Activated B cell treated with CpG ODN at 0.5 μM for 24 hours (primary cell): Measurements from ENCODE around the gene PPP6R3. TPM values are rescaled to one million over a fixed set of nuclear protein-coding genes. Genes with fewer than 3 reads are reported as not detected.

ENCODE experiments used
- ATAC-seq: fragments of 200-7000 bp; cut with Tn5 transposase; one replicate; pipeline ENCODE4 v1.10.0; 2021; ENCODE audit warnings: low read depth, mild to moderate bottlenecking, moderate library complexity
- CTCF ChIA-PET: fragments of 350-600 bp; sonication (Branson Sonifier 250); formaldehyde crosslinking; loops from one replicate; lab custom pipeline; 2021; ENCODE audit warnings: antibody characterized with exemption; lab: Charles Lee
- POLR2A ChIA-PET: fragments of 350-600 bp; sonication (Branson Sonifier 250); formaldehyde crosslinking; loops from one replicate; lab custom pipeline; 2021; ENCODE audit warnings: antibody characterized with exemption; lab: Charles Lee
- DNase-seq: peaks from one replicate; pipeline ENCODE4 v3.0.0; 2022
- H3K27ac Mint-ChIP-seq: one replicate; pipeline ENCODE4 v1.8.0; 2020; ENCODE audit warnings: mixed read lengths
- H3K27me3 Mint-ChIP-seq: one replicate; pipeline ENCODE4 v1.8.0; 2021; ENCODE audit warnings: mixed read lengths
- H3K36me3 Mint-ChIP-seq: one replicate; pipeline ENCODE4 v1.8.0; 2021; ENCODE audit warnings: low read depth, mixed read lengths
- H3K4me1 Mint-ChIP-seq: one replicate; pipeline ENCODE4 v1.8.0; 2021; ENCODE audit warnings: mixed read lengths
- H3K4me3 Mint-ChIP-seq: one replicate; pipeline ENCODE4 v1.8.0; 2020; ENCODE audit warnings: mild to moderate bottlenecking, mixed read lengths
- H3K9me3 Mint-ChIP-seq: one replicate; pipeline ENCODE4 v1.8.0; 2020; ENCODE audit warnings: mixed read lengths
- intact Hi-C: fragments of 100-400 bp; cut with micrococcal nuclease; formaldehyde crosslinking; loops from one replicate; pipeline ENCODE4 v1.15.1; 2024
- total RNA-seq: library from RNA; stranded (reverse); gene quantifications from 2 replicates; pipeline ENCODE4 v1.2.3, GENCODE V29; 2022
- TF ChIP-seq, protein P1 (sequence below): fragments of 200-600 bp; IDR thresholded peaks from one replicate; pipeline ENCODE4 v1.8.0; 2022; ENCODE audit warnings: antibody characterized with exemption, mild to moderate bottlenecking

PPP6R3 gene
- total RNA-seq, 1 donor from 2014 or later: 147 TPM

GRCh38 chr11:68598816-68599653, 138.5 kb downstream of the PPP6R3 start:
- intact Hi-C loops: no loop called here
- CTCF ChIA-PET: no interaction called here
- POLR2A ChIA-PET: no interaction called here
- DNase-seq (no peak), ATAC-seq (no peak)
- Mint-ChIP-seq H3K9me3 (no peaks in the 10 kb centered on the region), H3K4me3 (no peak overlapping the region), H3K27ac (no peak overlapping the region), H3K4me1 (no peaks in the 10 kb centered on the region), H3K27me3 (no peaks in the 10 kb centered on the region), H3K36me3 (peaks cover 92% of the 10 kb centered on the region)
- TF ChIP-seq, protein P1, sequence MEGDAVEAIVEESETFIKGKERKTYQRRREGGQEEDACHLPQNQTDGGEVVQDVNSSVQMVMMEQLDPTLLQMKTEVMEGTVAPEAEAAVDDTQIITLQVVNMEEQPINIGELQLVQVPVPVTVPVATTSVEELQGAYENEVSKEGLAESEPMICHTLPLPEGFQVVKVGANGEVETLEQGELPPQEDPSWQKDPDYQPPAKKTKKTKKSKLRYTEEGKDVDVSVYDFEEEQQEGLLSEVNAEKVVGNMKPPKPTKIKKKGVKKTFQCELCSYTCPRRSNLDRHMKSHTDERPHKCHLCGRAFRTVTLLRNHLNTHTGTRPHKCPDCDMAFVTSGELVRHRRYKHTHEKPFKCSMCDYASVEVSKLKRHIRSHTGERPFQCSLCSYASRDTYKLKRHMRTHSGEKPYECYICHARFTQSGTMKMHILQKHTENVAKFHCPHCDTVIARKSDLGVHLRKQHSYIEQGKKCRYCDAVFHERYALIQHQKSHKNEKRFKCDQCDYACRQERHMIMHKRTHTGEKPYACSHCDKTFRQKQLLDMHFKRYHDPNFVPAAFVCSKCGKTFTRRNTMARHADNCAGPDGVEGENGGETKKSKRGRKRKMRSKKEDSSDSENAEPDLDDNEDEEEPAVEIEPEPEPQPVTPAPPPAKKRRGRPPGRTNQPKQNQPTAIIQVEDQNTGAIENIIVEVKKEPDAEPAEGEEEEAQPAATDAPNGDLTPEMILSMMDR: no peak

- H3K4me3 Mint-ChIP-seq: no peak overlapping the region
- POLR2A ChIA-PET: no interaction called here
These were observed 140.6 kb downstream of the PPP6R3 start for GRCh38 chr11:68601147-68601546.

DNA sequence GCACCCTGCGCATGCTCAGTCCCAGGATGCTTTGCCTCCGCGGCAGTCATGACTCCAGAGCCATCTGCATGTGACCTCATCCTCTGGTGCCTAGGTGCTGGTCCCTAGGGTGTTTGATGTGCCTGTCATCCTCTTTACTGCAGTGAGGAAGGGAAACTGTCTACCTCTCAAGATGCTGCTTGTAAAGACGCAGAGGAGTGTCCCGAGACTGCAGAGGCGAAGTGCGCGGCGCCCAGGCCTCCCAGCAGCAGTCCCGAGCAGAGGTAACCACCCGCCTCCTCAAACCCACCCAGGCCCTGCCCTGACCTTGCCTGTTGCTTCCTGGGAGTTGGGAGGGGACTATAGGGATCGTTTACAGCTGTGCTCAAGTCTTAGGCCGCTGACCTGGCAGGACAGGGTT, 149.2 kb downstream of the PPP6R3 start:
- Mint-ChIP-seq H3K36me3 (peaks cover 95% of the 10 kb centered on the region), H3K27ac (no peak overlapping the region), H3K9me3 (no peaks in the 10 kb centered on the region), H3K4me3 (no peak overlapping the region), H3K27me3 (no peaks in the 10 kb centered on the region), H3K4me1 (no peaks in the 10 kb centered on the region)
- POLR2A ChIA-PET: no interaction called here
- TF ChIP-seq, protein P1: no peak
- CTCF ChIA-PET: interaction anchor here (1.8 kb wide), 1 partner anchor 234 kb away, joined by 8 read pairs; no protein-coding TSS in a partner anchor
- ATAC-seq: no peak
- intact Hi-C loops: loop anchor here (1.0 kb wide), 1 partner anchor 235 kb away; no protein-coding TSS in a partner anchor
- no peak for DNase-seq

More at GRCh38 chr11:68601147-68601546, 140.6 kb downstream of the PPP6R3 start:
- Mint-ChIP-seq H3K27ac (no peak overlapping the region), H3K9me3 (no peaks in the 10 kb centered on the region), H3K27me3 (no peaks in the 10 kb centered on the region), H3K4me1 (no peaks in the 10 kb centered on the region), H3K36me3 (peaks cover 95% of the 10 kb centered on the region)
- intact Hi-C loops: no loop called here
- CTCF ChIA-PET: no interaction called here
- TF ChIP-seq, protein P1: no peak
- ATAC-seq (no peak), DNase-seq (no peak)

GRCh38 chr11:68610452-68611116, 150.0 kb downstream of the PPP6R3 start:
- no peak overlapping the region for H3K4me3 Mint-ChIP-seq
- no peak for DNase-seq
- ChIA-PET CTCF (interaction anchor here (1.0 to 1.8 kb wide), 3 partner anchors 8 to 1032 kb away, joined by 3 to 8 read pairs (median 4); no protein-coding TSS in a partner anchor), POLR2A (no interaction called here)
- no peak overlapping the region for H3K27ac Mint-ChIP-seq
- intact Hi-C loops: loop anchor here (1.0 kb wide), 1 partner anchor 234 kb away; no protein-coding TSS in a partner anchor
- H3K27me3 Mint-ChIP-seq: no peaks in the 10 kb centered on the region
- peaks cover 95% of the 10 kb centered on the region for H3K36me3 Mint-ChIP-seq
- ATAC-seq: no peak
- H3K4me1 Mint-ChIP-seq: no peaks in the 10 kb centered on the region
- TF ChIP-seq, protein P1: no peak
- H3K9me3 Mint-ChIP-seq: no peaks in the 10 kb centered on the region

DNA sequence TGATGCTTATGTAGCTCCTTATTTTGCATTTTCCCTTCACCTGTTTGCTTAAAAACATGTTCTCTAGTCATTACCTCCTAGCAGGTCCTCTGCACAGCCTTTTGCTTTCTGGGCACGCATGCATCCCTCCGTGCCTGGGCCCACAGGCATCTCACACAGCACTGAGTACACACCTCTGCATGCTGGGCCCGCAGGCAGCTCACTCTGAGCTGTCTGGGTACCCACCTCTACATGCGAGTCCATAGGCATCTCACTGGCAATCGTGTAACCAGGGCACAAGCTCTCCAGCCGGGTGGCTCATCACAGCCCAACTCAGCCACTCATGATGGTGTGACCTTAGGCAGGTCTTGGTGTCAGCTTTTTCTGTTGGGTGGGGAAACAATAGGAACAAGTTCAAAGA, 155.1 kb downstream of the PPP6R3 start:
- ATAC-seq (no peak), DNase-seq (no peak)
- no peaks in the 10 kb centered on the region for H3K4me1 Mint-ChIP-seq
- ChIA-PET POLR2A (no interaction called here), CTCF (no interaction called here)
- peaks cover 59% of the 10 kb centered on the region for H3K36me3 Mint-ChIP-seq
- no peaks in the 10 kb centered on the region for H3K9me3 Mint-ChIP-seq
- intact Hi-C loops: no loop called here
- H3K4me3 Mint-ChIP-seq: no peak overlapping the region
- no peak overlapping the region for H3K27ac Mint-ChIP-seq
- TF ChIP-seq, protein P1: no peak
- no peaks in the 10 kb centered on the region for H3K27me3 Mint-ChIP-seq
